Ishikawa (cell line): Measurements from ENCODE around the gene PSME4.

Experiments
- CEBPB ChIP-seq: IDR thresholded peaks from 2 replicates; pipeline ENCODE4 v1.6.1; 2012
- CREB1 ChIP-seq: IDR thresholded peaks from 2 replicates; pipeline ENCODE4 v1.6.1; 2012; ENCODE audit warnings: low read depth
- EGR1 ChIP-seq: IDR thresholded peaks from 2 replicates; pipeline ENCODE4 v1.6.1; 2012
- EP300 ChIP-seq: IDR thresholded peaks from 2 replicates; pipeline ENCODE4 v1.6.1; 2012; ENCODE audit warnings: borderline replicate concordance
- FOXM1 ChIP-seq: IDR thresholded peaks from 2 replicates; pipeline ENCODE4 v1.6.1; 2012; ENCODE audit warnings: low read depth, borderline replicate concordance
- NFIC ChIP-seq: IDR thresholded peaks from 2 replicates; pipeline ENCODE4 v1.6.1; 2012
- RAD21 ChIP-seq: IDR thresholded peaks from 2 replicates; pipeline ENCODE4 v1.6.1; 2012; ENCODE audit warnings: low read depth
- TAF1 ChIP-seq: IDR thresholded peaks from 2 replicates; pipeline ENCODE4 v1.6.1; 2012; ENCODE audit warnings: low read depth, mild to moderate bottlenecking
- TCF12 ChIP-seq: IDR thresholded peaks from 2 replicates; pipeline ENCODE4 v1.6.1; 2012; ENCODE audit warnings: low read depth
- TEAD4 ChIP-seq: IDR thresholded peaks from 2 replicates; pipeline ENCODE4 v1.6.1; 2012
- YY1 ChIP-seq: IDR thresholded peaks from 2 replicates; pipeline ENCODE4 v1.6.1; 2012; ENCODE audit warnings: low read depth
- ZBTB7A ChIP-seq: IDR thresholded peaks from 2 replicates; pipeline ENCODE4 v1.6.1; 2012; ENCODE audit warnings: low read depth
- TF ChIP-seq, protein P1 (sequence below): IDR thresholded peaks from 2 replicates; pipeline ENCODE4 v1.6.1; 2012; ENCODE audit warnings: low read depth, mild to moderate bottlenecking
- TF ChIP-seq, protein P2 (sequence below): IDR thresholded peaks from 2 replicates; pipeline ENCODE4 v1.6.1; 2012
- TF ChIP-seq, protein P3 (sequence below): IDR thresholded peaks from 2 replicates; pipeline ENCODE4 v1.6.1; 2012

PSME4 gene

DNA sequence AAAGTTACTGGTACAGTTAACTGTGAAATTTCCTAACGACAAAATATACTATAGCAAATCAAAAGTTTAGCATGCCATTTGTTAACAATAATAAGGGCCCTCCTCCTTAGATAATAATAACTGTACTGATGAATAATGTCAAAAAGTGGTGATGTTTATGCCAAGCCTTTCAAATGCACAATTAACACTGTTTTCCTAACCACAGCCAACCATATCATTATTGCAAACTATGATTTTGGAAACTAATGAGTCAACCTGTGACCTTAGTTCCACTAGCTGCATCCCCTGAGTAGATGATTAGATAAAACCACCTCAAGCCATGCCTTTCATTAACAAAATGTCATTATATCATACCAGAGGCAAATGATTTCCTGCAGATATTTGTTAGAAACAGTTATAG lies 85.9 kb downstream of the PSME4 start:
- no peak for TF ChIP-seq TCF12
- TF ChIP-seq EP300 = no peak

DNA sequence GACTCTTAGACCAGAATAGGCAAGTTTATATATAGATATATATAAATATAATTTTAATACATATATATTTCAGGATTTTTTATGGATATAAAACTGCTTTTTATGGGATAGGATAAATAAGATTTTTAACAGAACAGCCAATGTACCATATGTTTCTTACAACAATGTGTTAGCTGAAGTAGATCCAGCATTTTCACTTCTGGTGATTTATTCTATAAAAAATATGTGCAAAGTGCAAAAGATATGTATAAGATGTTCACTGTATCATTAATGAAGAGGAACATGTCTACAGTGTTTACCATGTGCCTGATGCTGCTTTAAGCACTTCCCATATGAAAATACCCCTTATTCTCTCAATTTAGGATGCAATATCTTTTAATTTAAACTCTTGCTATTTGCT lies 88.8 kb downstream of the PSME4 start:
- TF ChIP-seq, protein P1, sequence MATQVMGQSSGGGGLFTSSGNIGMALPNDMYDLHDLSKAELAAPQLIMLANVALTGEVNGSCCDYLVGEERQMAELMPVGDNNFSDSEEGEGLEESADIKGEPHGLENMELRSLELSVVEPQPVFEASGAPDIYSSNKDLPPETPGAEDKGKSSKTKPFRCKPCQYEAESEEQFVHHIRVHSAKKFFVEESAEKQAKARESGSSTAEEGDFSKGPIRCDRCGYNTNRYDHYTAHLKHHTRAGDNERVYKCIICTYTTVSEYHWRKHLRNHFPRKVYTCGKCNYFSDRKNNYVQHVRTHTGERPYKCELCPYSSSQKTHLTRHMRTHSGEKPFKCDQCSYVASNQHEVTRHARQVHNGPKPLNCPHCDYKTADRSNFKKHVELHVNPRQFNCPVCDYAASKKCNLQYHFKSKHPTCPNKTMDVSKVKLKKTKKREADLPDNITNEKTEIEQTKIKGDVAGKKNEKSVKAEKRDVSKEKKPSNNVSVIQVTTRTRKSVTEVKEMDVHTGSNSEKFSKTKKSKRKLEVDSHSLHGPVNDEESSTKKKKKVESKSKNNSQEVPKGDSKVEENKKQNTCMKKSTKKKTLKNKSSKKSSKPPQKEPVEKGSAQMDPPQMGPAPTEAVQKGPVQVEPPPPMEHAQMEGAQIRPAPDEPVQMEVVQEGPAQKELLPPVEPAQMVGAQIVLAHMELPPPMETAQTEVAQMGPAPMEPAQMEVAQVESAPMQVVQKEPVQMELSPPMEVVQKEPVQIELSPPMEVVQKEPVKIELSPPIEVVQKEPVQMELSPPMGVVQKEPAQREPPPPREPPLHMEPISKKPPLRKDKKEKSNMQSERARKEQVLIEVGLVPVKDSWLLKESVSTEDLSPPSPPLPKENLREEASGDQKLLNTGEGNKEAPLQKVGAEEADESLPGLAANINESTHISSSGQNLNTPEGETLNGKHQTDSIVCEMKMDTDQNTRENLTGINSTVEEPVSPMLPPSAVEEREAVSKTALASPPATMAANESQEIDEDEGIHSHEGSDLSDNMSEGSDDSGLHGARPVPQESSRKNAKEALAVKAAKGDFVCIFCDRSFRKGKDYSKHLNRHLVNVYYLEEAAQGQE = no peak
- TF ChIP-seq CREB1 = no peak
- TF ChIP-seq RAD21 = no peak
- TF ChIP-seq EP300 = no peak
- no peak for TF ChIP-seq FOXM1
- TF ChIP-seq, protein P2, sequence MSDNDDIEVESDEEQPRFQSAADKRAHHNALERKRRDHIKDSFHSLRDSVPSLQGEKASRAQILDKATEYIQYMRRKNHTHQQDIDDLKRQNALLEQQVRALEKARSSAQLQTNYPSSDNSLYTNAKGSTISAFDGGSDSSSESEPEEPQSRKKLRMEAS = no peak
- TF ChIP-seq TCF12 = no peak
- TF ChIP-seq TEAD4 = no peak
- TF ChIP-seq CEBPB = no peak
- no peak for TF ChIP-seq NFIC
- no peak for TF ChIP-seq EGR1
- no peak for TF ChIP-seq YY1
- TF ChIP-seq, protein P3, sequence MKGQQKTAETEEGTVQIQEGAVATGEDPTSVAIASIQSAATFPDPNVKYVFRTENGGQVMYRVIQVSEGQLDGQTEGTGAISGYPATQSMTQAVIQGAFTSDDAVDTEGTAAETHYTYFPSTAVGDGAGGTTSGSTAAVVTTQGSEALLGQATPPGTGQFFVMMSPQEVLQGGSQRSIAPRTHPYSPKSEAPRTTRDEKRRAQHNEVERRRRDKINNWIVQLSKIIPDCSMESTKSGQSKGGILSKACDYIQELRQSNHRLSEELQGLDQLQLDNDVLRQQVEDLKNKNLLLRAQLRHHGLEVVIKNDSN = no peak
- no peak for TF ChIP-seq TAF1
- no peak for TF ChIP-seq ZBTB7A

DNA sequence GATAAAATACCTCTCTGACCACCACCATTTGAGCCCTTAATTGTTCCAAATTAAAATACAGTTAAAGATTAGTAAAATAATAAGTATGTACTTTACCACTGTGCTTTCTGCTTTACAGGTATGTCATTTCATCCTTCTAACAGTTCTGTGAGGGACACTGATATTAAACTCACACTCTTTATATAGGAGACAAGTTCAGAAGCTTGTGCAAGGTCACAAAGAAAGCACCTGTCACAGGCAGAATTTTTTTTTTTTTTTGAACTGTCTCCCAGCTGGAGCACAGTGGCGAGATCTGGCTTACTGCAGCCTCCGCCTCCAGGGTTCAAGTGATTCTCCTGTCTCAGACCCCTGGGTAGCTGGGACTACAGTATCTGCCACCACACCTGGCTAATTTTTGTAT lies 89.4 kb downstream of the PSME4 start:
- TF ChIP-seq RAD21 = no peak
- TF ChIP-seq, protein P1 = no peak
- TF ChIP-seq TEAD4 = no peak
- no peak for TF ChIP-seq CEBPB
- TF ChIP-seq TAF1 = no peak
- no peak for TF ChIP-seq TCF12
- TF ChIP-seq CREB1 = no peak

DNA sequence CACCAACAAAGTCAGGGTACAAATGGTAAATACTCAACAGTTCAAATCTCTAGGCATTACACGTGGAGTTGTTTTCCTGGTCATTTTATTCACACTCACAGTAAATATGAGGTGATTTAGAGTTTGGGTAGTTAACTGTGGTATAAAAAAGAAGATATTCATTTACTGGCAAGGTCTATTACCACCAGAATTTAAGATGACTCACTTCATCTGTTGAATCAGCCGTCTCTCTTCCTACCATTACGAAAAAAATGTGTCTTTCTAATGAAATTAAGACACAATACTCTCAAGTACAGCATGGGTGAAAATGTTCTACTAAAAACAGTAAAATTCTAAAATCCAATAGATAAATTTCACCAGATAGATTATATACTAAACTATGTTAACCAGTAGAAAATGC lies 90.0 kb downstream of the PSME4 start:
- TF ChIP-seq EP300 (no peak), YY1 (no peak), TCF12 (no peak), CEBPB (no peak), FOXM1 (no peak), ZBTB7A (no peak), CREB1 (no peak), TEAD4 (no peak), TAF1 (no peak), NFIC (no peak), RAD21 (no peak)
- TF ChIP-seq, protein P1 = no peak

DNA sequence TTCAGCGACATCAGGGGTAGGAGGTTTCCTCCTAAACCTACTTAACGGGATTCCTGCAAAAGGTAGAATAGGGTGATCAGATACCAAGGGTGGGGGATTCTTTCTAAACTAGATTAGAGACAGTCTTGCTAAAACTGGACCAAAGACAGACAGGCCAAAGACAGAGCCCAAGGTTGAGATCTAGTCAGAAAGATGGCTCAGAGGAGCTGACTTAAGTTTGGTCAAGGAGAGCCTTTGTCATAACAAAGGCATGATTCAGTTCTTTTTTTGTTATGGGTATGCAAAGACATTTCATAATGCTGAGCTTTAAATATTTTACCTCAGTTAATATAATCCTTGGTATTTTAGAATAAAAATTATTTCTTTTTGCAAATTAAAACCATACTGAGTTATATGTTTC lies 93.2 kb downstream of the PSME4 start:
- TF ChIP-seq TCF12 (no peak), CREB1 (no peak), EP300 (no peak), RAD21 (no peak), EGR1 (no peak), YY1 (no peak), TAF1 (no peak), ZBTB7A (no peak)
- TF ChIP-seq, protein P2 = no peak
- TF ChIP-seq, protein P3 = no peak
